Effector memory CD4-positive, alpha-beta T cell (primary cell): ENCODE results near the gene WWC1.

Experiments
- DNase-seq, 3 donors: peaks; one replicate each; pipeline ENCODE4 v3.0.0-alpha.2; 2020
- H3K27ac ChIP-seq: 2 replicates; pipeline ENCODE4 v1.7.0; 2013; ENCODE audit warnings: mild to moderate bottlenecking, low read length, moderate library complexity; ENCODE audit not compliant: insufficient read depth, poor library complexity, severe bottlenecking
- H3K27me3 ChIP-seq: replicated peaks from 2 replicates; pipeline ENCODE4 v1.7.0; 2013; ENCODE audit warnings: mild to moderate bottlenecking, low read length; ENCODE audit not compliant: insufficient read depth, control insufficient read depth, poor library complexity, severe bottlenecking
- H3K36me3 ChIP-seq: 2 replicates; pipeline ENCODE4 v1.7.0; 2013; ENCODE audit warnings: mild to moderate bottlenecking, low read length, moderate library complexity; ENCODE audit not compliant: control insufficient read depth, insufficient read depth
- H3K4me1 ChIP-seq: 2 replicates; pipeline ENCODE4 v1.7.0; 2013; ENCODE audit warnings: low read length, mild to moderate bottlenecking; ENCODE audit not compliant: control insufficient read depth, insufficient read depth, poor library complexity, severe bottlenecking
- H3K4me3 ChIP-seq: 2 replicates; pipeline ENCODE4 v1.7.0; 2013; ENCODE audit warnings: low read length, low read depth, mild to moderate bottlenecking; ENCODE audit not compliant: insufficient read depth, poor library complexity, severe bottlenecking
- H3K9me3 ChIP-seq: 2 replicates; pipeline ENCODE4 v1.7.0; 2013; ENCODE audit warnings: mild to moderate bottlenecking, low read length, moderate library complexity; ENCODE audit not compliant: control insufficient read depth

Gene WWC1

GRCh38 chr5:168372356-168372946 is 81.0 kb downstream of the WWC1 start:
- H3K27me3 ChIP-seq: no peaks in the 10 kb centered on the region
- no peak overlapping the region for H3K27ac ChIP-seq
- no peak for DNase-seq
- H3K4me1 ChIP-seq: no peaks in the 10 kb centered on the region
- no peaks in the 10 kb centered on the region for H3K9me3 ChIP-seq
- H3K4me3 ChIP-seq: no peak overlapping the region
- no peaks in the 10 kb centered on the region for H3K36me3 ChIP-seq

GRCh38 chr5:168374532-168374931 is 83.1 kb downstream of the WWC1 start:
- no peaks in the 10 kb centered on the region for H3K36me3 ChIP-seq
- no peak overlapping the region for H3K4me3 ChIP-seq
- H3K9me3 ChIP-seq: no peaks in the 10 kb centered on the region
- H3K27ac ChIP-seq: no peak overlapping the region
- H3K4me1 ChIP-seq: no peaks in the 10 kb centered on the region
- DNase-seq: no peak
- no peaks in the 10 kb centered on the region for H3K27me3 ChIP-seq

- H3K36me3 ChIP-seq: no peaks in the 10 kb centered on the region
- no peak overlapping the region for H3K27ac ChIP-seq
- H3K9me3 ChIP-seq: no peaks in the 10 kb centered on the region
- no peaks in the 10 kb centered on the region for H3K27me3 ChIP-seq
- no peaks in the 10 kb centered on the region for H3K4me1 ChIP-seq
- no peak for DNase-seq
- no peak overlapping the region for H3K4me3 ChIP-seq
Observed at GRCh38 chr5:168375214-168375613, 83.8 kb downstream of the WWC1 start.

DNA sequence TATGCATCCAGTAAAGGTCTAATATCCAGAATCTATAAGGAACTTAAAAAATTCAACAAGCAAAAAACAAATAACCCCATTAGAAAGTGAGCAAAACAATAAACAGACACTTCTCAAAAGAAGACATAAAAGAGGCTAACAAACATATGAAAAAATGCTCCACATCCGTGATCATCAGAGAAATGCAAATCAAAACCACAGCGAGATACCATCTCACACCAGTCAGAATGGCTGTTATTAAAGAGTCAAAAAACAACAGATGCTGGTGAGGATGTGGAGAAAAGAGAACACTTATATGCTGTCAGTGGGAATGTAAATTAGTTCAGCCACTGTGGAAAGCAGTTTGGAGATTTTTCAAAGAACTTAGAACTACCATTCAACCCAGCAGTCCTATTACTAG is 86.1 kb downstream of the WWC1 start:
- H3K4me1 ChIP-seq: no peaks in the 10 kb centered on the region
- H3K4me3 ChIP-seq: no peak overlapping the region
- no peaks in the 10 kb centered on the region for H3K36me3 ChIP-seq
- no peak overlapping the region for H3K27ac ChIP-seq
- DNase-seq: no peak
- H3K27me3 ChIP-seq: no peaks in the 10 kb centered on the region
- no peaks in the 10 kb centered on the region for H3K9me3 ChIP-seq

GRCh38 chr5:168378741-168379140 is 87.3 kb downstream of the WWC1 start:
- Histone ChIP-seq H3K4me1 (peaks cover 3% of the 10 kb centered on the region), H3K4me3 (no peak overlapping the region), H3K27me3 (no peaks in the 10 kb centered on the region), H3K9me3 (no peaks in the 10 kb centered on the region), H3K36me3 (no peaks in the 10 kb centered on the region), H3K27ac (no peak overlapping the region)
- no peak for DNase-seq

- H3K4me3 ChIP-seq: no peak overlapping the region
- H3K36me3 ChIP-seq: no peaks in the 10 kb centered on the region
- no peaks in the 10 kb centered on the region for H3K27me3 ChIP-seq
- no peaks in the 10 kb centered on the region for H3K9me3 ChIP-seq
- no peak overlapping the region for H3K27ac ChIP-seq
- DNase-seq: no peak
- peaks cover 3% of the 10 kb centered on the region for H3K4me1 ChIP-seq
Observed at GRCh38 chr5:168382421-168382820, 91.0 kb downstream of the WWC1 start.

DNA sequence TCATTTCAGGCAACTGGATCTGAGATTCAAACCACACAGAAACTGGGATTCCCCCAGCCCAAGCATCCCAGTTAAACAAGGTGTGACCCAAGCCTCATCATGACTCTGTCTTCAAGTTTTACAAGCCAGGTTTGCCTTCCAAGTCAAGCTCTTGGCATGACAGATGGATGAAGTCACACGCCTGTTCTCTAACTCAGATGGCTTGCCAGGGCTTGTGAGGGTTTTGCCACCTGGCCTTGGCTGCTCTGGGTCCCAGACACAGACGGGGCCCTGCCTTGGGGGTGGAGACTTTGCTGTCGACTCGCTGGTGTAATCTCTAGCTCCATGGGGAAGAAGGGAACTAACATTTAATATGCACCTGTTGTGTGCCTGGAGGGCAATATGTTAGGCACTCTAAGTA is 99.0 kb downstream of the WWC1 start:
- DNase-seq: no peak
- Histone ChIP-seq H3K4me3 (no peak overlapping the region), H3K9me3 (no peaks in the 10 kb centered on the region), H3K27me3 (no peaks in the 10 kb centered on the region), H3K27ac (no peak overlapping the region), H3K36me3 (no peaks in the 10 kb centered on the region), H3K4me1 (no peaks in the 10 kb centered on the region)

DNA sequence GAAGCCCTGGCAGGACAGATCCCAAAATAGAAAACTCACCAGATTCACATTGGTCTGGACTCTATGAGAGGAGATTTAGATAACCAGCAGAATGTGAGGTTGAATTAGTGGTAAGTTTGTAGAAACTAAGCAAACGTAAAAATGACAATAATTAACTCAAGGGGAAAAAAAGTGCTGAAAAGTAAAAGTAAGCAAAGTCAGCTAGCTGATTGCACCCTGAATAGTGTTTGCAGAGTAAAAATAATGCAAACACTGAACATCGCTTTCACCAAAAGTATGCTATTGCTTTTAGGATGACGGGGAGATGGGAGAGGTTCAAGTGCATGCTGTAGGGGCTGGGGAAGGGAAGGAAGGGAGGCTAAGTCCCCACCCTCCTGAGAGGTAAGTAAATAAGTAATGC is 102.3 kb downstream of the WWC1 start:
- no peaks in the 10 kb centered on the region for H3K27me3 ChIP-seq
- H3K27ac ChIP-seq: no peak overlapping the region
- H3K36me3 ChIP-seq: no peaks in the 10 kb centered on the region
- H3K4me1 ChIP-seq: no peaks in the 10 kb centered on the region
- H3K9me3 ChIP-seq: no peaks in the 10 kb centered on the region
- DNase-seq: no peak
- H3K4me3 ChIP-seq: no peak overlapping the region

- DNase-seq: no peak
- Histone ChIP-seq H3K4me1 (no peaks in the 10 kb centered on the region), H3K9me3 (no peaks in the 10 kb centered on the region)
Observed at GRCh38 chr5:168400429-168401220, 109.2 kb downstream of the WWC1 start.

DNA sequence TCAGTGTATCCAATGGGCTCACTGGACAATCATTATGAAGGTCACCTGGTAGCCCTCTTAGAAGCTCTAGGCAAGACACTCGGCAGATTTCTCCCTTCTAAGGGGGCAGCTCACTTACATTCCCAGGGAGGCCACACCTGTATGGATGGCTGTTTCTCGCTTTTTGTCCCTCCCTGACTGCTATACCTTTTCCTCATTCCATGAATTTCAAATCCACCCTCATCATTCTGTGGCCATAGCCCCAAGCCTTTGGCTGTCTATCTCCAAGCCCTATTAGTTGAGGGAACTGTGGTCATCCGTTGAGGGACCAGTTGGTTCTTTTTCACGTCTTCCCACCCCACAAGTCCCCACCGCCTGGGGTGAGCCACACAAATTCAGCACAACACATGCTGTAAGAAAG is 109.8 kb downstream of the WWC1 start:
- Histone ChIP-seq H3K4me1 (no peaks in the 10 kb centered on the region), H3K4me3 (no peak overlapping the region), H3K27ac (no peak overlapping the region)

More at GRCh38 chr5:168400429-168401220, 109.2 kb downstream of the WWC1 start:
- Histone ChIP-seq H3K36me3 (no peaks in the 10 kb centered on the region), H3K27me3 (no peaks in the 10 kb centered on the region), H3K4me3 (no peak overlapping the region), H3K27ac (no peak overlapping the region)

More for the DNA sequence above, 109.8 kb downstream of the WWC1 start:
- DNase-seq: no peak
- Histone ChIP-seq H3K9me3 (no peaks in the 10 kb centered on the region), H3K36me3 (no peaks in the 10 kb centered on the region), H3K27me3 (no peaks in the 10 kb centered on the region)
